B cell (primary cell): ENCODE data around the gene PELI2. TPM values are rescaled to one million over a fixed set of nuclear protein-coding genes. Genes with fewer than 3 reads are reported as not detected.

Experiments
- ATAC-seq: fragments of 200-7000 bp; cut with Tn5 transposase; one replicate; pipeline ENCODE4 v1.10.0; 2021; ENCODE audit warnings: low read depth, mild to moderate bottlenecking, moderate number of reproducible peaks, moderate library complexity
- CTCF ChIA-PET: fragments of 350-600 bp; sonication (Branson Sonifier 250); formaldehyde crosslinking; loops from one replicate; lab custom pipeline; 2021; ENCODE audit warnings: antibody characterized with exemption, inconsistent platforms; lab: Charles Lee
- POLR2A ChIA-PET: fragments of 350-600 bp; sonication (Branson Sonifier 250); formaldehyde crosslinking; loops from one replicate; lab custom pipeline; 2021; ENCODE audit warnings: antibody characterized with exemption; lab: Charles Lee
- DNase-seq: peaks from one replicate; pipeline ENCODE4 v3.0.0; 2013
- H2AFZ ChIP-seq: 2 replicates; pipeline ENCODE4 v1.6.1; 2012; ENCODE audit warnings: mild to moderate bottlenecking, low read depth, low read length; ENCODE audit not compliant: insufficient read depth, poor library complexity, severe bottlenecking
- H3K27ac ChIP-seq, 2 donors: 1 replicate in 1 of 2; 2 replicates in 1 of 2; pipeline ENCODE4 v1.5.1; 2012 to 2013; ENCODE audit warnings: low read length in 2 of 2, mild to moderate bottlenecking in 2 of 2, moderate library complexity in 1 of 2
- H3K27me3 ChIP-seq, 4 experiments: fragments of 200-600 bp in 1 of 4; sonication (generic) in 1 of 4; replicated peaks in 1 of 4; 1 replicate in 2 of 4; 2 replicates in 2 of 4; pipeline versions ENCODE4 v1.6.1 to v1.7.0; 2013 to 2016; ENCODE audit warnings: low read length in 3 of 4, mild to moderate bottlenecking in 2 of 4, mixed read lengths in 1 of 4, moderate library complexity in 1 of 4; ENCODE audit not compliant: insufficient read depth in 4 of 4, control insufficient read depth in 3 of 4; ENCODE audit errors: control extremely low read depth in 1 of 4
- H3K36me3 ChIP-seq, 2 experiments: replicated peaks in 1 of 2; 1 replicate in 1 of 2; 2 replicates in 1 of 2; pipeline versions ENCODE4 v1.6.1 to v1.7.1; 2013; ENCODE audit warnings: low read length in 1 of 2; ENCODE audit not compliant: insufficient read depth in 2 of 2, control insufficient read depth in 1 of 2; ENCODE audit errors: control extremely low read depth in 1 of 2, extremely low read depth in 1 of 2
- H3K4me1 ChIP-seq, 2 donors: fragments of 200-600 bp in 1 of 2; sonication (generic) in 1 of 2; 1 replicate in 1 of 2; 2 replicates in 1 of 2; pipeline versions ENCODE4 v1.5.1 to v1.6.1; 2013 to 2017; ENCODE audit warnings: low read length in 2 of 2; ENCODE audit not compliant: control insufficient read depth in 2 of 2, insufficient read depth in 2 of 2
- H3K4me2 ChIP-seq: replicated peaks from 2 replicates; pipeline ENCODE3; 2012; ENCODE audit warnings: mild to moderate bottlenecking, low read depth, low read length; ENCODE audit not compliant: poor library complexity, severe bottlenecking
- H3K4me3 ChIP-seq, 5 experiments: fragments of 200-600 bp in 1 of 5; sonication (generic) in 1 of 5; 1 replicate in 3 of 5; 2 replicates in 2 of 5; pipeline versions ENCODE4 v1.5.1 to v1.7.0; 2011 to 2016; ENCODE audit warnings: low read length in 4 of 5, mild to moderate bottlenecking in 4 of 5, low read depth in 2 of 5, control low read depth in 1 of 5, moderate library complexity in 1 of 5; ENCODE audit not compliant: insufficient read depth in 1 of 5; ENCODE audit errors: control extremely low read depth in 1 of 5, extremely low read depth in 1 of 5
- H3K79me2 ChIP-seq: fragments of 200-600 bp; sonication (generic); one replicate; pipeline ENCODE4 v1.6.0; 2016; ENCODE audit warnings: low read length; ENCODE audit not compliant: control insufficient read depth, insufficient read depth
- H3K9ac ChIP-seq: fragments of 200-600 bp; sonication (generic); 2 replicates; pipeline ENCODE4 v1.6.1; 2017; ENCODE audit warnings: mild to moderate bottlenecking, low read length, moderate library complexity
- H3K9me3 ChIP-seq, 3 donors: one replicate each; pipeline versions ENCODE4 v1.6.1 to v1.7.1; 2013; ENCODE audit warnings: low read length in 2 of 3; ENCODE audit not compliant: control insufficient read depth in 2 of 3, insufficient read depth in 1 of 3; ENCODE audit errors: control extremely low read depth in 1 of 3
- H4K20me1 ChIP-seq: 2 replicates; pipeline ENCODE4 v1.6.0; 2012; ENCODE audit warnings: mild to moderate bottlenecking, low read length; ENCODE audit not compliant: insufficient read depth, control insufficient read depth, poor library complexity, severe bottlenecking
- H3K27ac Mint-ChIP-seq: one replicate; pipeline ENCODE4 v1.8.0; 2021; ENCODE audit warnings: mixed read lengths
- H3K27me3 Mint-ChIP-seq: one replicate; pipeline ENCODE4 v1.8.0; 2021; ENCODE audit warnings: mixed read lengths
- H3K4me1 Mint-ChIP-seq: one replicate; pipeline ENCODE4 v1.8.0; 2021; ENCODE audit warnings: mixed read lengths
- H3K4me3 Mint-ChIP-seq: one replicate; pipeline ENCODE4 v1.8.0; 2021; ENCODE audit warnings: mixed read lengths
- H3K9me3 Mint-ChIP-seq: one replicate; pipeline ENCODE4 v1.8.0; 2022; ENCODE audit warnings: mixed read lengths; ENCODE audit not compliant: insufficient read depth
- EZH2 ChIP-seq: IDR thresholded peaks from 2 replicates; pipeline ENCODE4 v1.6.1; 2012; ENCODE audit warnings: borderline replicate concordance, low read depth, mild to moderate bottlenecking, moderate library complexity, low read length; ENCODE audit not compliant: insufficient read depth, poor library complexity, severe bottlenecking
- WGBS: methylation state at CpG from one replicate; pipeline ENCODE4 v1.1.5; 2013; ENCODE audit warnings: missing lambda C conversion rate; ENCODE audit not compliant: insufficient coverage; 5-methylcytosine and 5-hydroxymethylcytosine counted together
- intact Hi-C: fragments of 100-400 bp; cut with micrococcal nuclease; formaldehyde crosslinking; loops from one replicate; pipeline ENCODE4 v1.10.0; 2022
- polyA plus RNA-seq: library from polyadenylated mRNA; depleted of rRNA; stranded (reverse); fragments of >200 nt; gene quantifications from 2 replicates; pipeline ENCODE4 v1.2.3, GENCODE V29; 2012
- total RNA-seq, 2 donors: library from RNA; stranded (reverse); fragments of 120-200 nt in 1 of 2; gene quantifications; 1 replicate in 1 of 2; 2 replicates in 1 of 2; pipeline versions ENCODE4 v1.2.3 to v1.2.4, GENCODE V29; 2013 to 2022
- TF ChIP-seq, protein P1 (sequence below): fragments of 200-600 bp; IDR thresholded peaks from one replicate; pipeline ENCODE4 v1.8.0; 2022; ENCODE audit warnings: antibody characterized with exemption, mild to moderate bottlenecking

PELI2 gene
- total and polyA plus RNA-seq, 2 donors (not counting 1 experiment from before 2014, with no cell fraction given): 5.7 to 13.4 TPM

DNA sequence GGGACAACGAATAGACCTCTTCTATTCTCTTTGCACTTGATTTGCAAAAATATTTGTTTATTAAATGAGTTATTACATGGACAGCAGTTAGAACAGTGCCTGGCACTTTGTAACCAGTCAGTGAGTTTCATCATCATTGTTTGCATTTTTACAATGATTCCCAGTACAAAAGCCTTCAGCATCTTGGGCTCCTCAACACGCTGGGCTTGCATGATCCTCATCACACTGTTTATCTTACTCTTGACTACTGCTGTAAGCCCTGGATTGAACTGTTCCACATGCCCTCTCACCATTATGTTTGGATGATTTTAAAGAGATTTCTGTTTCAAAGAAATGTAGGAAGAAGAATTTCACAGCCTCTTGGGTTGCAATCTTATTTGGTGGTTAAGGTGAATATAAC is 204.3 kb downstream of the PELI2 start:
- Mint-ChIP-seq H3K9me3 (no peaks in the 10 kb centered on the region), H3K27me3 (no peaks in the 10 kb centered on the region), H3K27ac (no peak overlapping the region), H3K4me1 (no peaks in the 10 kb centered on the region), H3K4me3 (no peak overlapping the region)
- Histone ChIP-seq H2AFZ (no peak overlapping the region), H3K9me3 (no peaks in the 10 kb centered on the region), H3K4me2 (no peak overlapping the region), H3K79me2 (no peaks in the 10 kb centered on the region), H3K27ac (no peak overlapping the region), H3K36me3 (no peaks in the 10 kb centered on the region), H3K4me3 (no peak overlapping the region), H4K20me1 (no peaks in the 10 kb centered on the region), H3K4me1 (no peaks in the 10 kb centered on the region), H3K27me3 (no peaks in the 10 kb centered on the region), H3K9ac (no peak overlapping the region)
- POLR2A ChIA-PET: no interaction called here
- DNase-seq: no peak
- TF ChIP-seq, protein P1, sequence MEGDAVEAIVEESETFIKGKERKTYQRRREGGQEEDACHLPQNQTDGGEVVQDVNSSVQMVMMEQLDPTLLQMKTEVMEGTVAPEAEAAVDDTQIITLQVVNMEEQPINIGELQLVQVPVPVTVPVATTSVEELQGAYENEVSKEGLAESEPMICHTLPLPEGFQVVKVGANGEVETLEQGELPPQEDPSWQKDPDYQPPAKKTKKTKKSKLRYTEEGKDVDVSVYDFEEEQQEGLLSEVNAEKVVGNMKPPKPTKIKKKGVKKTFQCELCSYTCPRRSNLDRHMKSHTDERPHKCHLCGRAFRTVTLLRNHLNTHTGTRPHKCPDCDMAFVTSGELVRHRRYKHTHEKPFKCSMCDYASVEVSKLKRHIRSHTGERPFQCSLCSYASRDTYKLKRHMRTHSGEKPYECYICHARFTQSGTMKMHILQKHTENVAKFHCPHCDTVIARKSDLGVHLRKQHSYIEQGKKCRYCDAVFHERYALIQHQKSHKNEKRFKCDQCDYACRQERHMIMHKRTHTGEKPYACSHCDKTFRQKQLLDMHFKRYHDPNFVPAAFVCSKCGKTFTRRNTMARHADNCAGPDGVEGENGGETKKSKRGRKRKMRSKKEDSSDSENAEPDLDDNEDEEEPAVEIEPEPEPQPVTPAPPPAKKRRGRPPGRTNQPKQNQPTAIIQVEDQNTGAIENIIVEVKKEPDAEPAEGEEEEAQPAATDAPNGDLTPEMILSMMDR: no peak
- no peak for TF ChIP-seq EZH2
- ATAC-seq: no peak
- WGBS: no CpG with 5 or more reads among the region's 2 CpGs
- CTCF ChIA-PET: interaction anchor here (0.7 kb wide), 1 partner anchor 591 kb away, joined by 3 read pairs; no protein-coding TSS in a partner anchor
- intact Hi-C loops: no loop called here

DNA sequence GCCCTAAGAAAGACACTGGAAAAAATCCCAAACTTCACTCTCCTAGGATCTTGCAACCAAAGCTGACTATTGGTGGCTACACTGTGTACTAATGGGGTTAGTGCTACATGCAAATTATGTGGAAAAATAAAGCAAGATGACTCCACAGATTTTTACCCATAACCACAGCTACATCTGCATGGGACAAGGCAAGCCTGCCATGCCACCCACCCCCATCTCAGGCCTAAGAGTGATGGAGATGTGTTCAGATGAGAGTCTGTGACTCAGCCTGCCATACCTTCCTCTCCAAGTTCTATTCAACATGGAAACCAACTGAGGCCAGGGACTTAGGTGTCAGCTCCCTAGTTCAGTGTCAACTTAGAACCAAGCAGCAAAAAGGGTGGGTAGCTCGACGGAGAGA is 206.2 kb downstream of the PELI2 start:
- H3K4me3 Mint-ChIP-seq: no peak overlapping the region
- no CpG with 5 or more reads among the region's 2 CpGs for WGBS

More for the DNA sequence above, 206.2 kb downstream of the PELI2 start:
- no peaks in the 10 kb centered on the region for H3K9me3 Mint-ChIP-seq
- Histone ChIP-seq H3K9ac (no peak overlapping the region), H4K20me1 (no peaks in the 10 kb centered on the region), H3K4me2 (no peak overlapping the region), H3K27ac (no peak overlapping the region), H3K4me1 (no peaks in the 10 kb centered on the region), H2AFZ (no peak overlapping the region), H3K27me3 (no peaks in the 10 kb centered on the region), H3K9me3 (no peaks in the 10 kb centered on the region), H3K36me3 (no peaks in the 10 kb centered on the region), H3K79me2 (no peaks in the 10 kb centered on the region), H3K4me3 (no peak overlapping the region)
- no peaks in the 10 kb centered on the region for H3K27me3 Mint-ChIP-seq
- TF ChIP-seq, protein P1: no peak
- TF ChIP-seq EZH2: no peak
- intact Hi-C loops: no loop called here
- DNase-seq: no peak
- ATAC-seq: no peak
- POLR2A ChIA-PET: no interaction called here
- no peak overlapping the region for H3K27ac Mint-ChIP-seq
- CTCF ChIA-PET: interaction anchor here (0.8 kb wide), 1 partner anchor 16 kb away, joined by 4 read pairs; no protein-coding TSS in a partner anchor
- no peaks in the 10 kb centered on the region for H3K4me1 Mint-ChIP-seq
